ENCODE results near the gene MYO1H. TPM values are rescaled to one million over a fixed set of nuclear protein-coding genes. Genes with fewer than 3 reads are reported as not detected.
A peak's percentile ranks its signal among the peaks of the same experiment; 100 is the strongest.

MYO1H gene
- total and polyA plus RNA-seq, 10 donors: 0.05 TPM; not detected in 9

- intact Hi-C loops (cut with DNase I; ENCODE audit: low total_unique reads): no loop called here
Measured at GRCh38 chr12:109382031-109382430, 34.3 kb downstream of the MYO1H start.

GRCh38 chr12:109383240-109383639 is 35.5 kb downstream of the MYO1H start:
- intact Hi-C loops (cut with DNase I; ENCODE audit: low total_unique reads): no loop called here
- no peak overlapping the region for H3K27ac ChIP-seq
- no peaks in the 10 kb centered on the region for H3K36me3 ChIP-seq
- peaks cover 0 to 34% (median 4%) of the 10 kb centered on the region in 7 donors for H3K27me3 ChIP-seq (replicated peaks in 1 of 7)
- H3K4me1 ChIP-seq: peaks cover 0 to 4% (median 0%) of the 10 kb centered on the region in 6 donors
- WGBS, 5 donors: 88 to 96% (median 94%) methylated on average over 2 of the region's 2 CpGs
- no peak overlapping the region for H3K4me3 ChIP-seq
- TF ChIP-seq CTCF (IDR thresholded peaks at IDR 0.05 in 8 of 11, conservative IDR thresholded peaks at IDR 0.05 in 3 of 11): no peak
- TF ChIP-seq POLR2AphosphoS5 (IDR thresholded peaks at IDR 0.05): no peak
- no peak for TF ChIP-seq POLR2A (IDR thresholded peaks at IDR 0.05)
- no peak for DNase-seq
- H3K9me3 ChIP-seq: peaks cover 0 to 9% (median 3%) of the 10 kb centered on the region in 8 donors

More at GRCh38 chr12:109382031-109382430, 34.3 kb downstream of the MYO1H start:
- no peak for TF ChIP-seq POLR2A (IDR thresholded peaks at IDR 0.05)
- TF ChIP-seq POLR2AphosphoS5 (IDR thresholded peaks at IDR 0.05): no peak
- TF ChIP-seq CTCF (IDR thresholded peaks at IDR 0.05 in 8 of 11, conservative IDR thresholded peaks at IDR 0.05 in 3 of 11): no peak
- Histone ChIP-seq H3K36me3 (no peaks in the 10 kb centered on the region), H3K4me3 (no peak overlapping the region), H3K4me1 (peaks cover 0 to 4% (median 0%) of the 10 kb centered on the region in 6 donors), H3K27ac (no peak overlapping the region), H3K9me3 (peaks cover 0 to under 1% (median 0%) of the 10 kb centered on the region in 8 donors), H3K27me3 (replicated peaks in 1 of 7) (peaks cover 0 to 35% (median 4%) of the 10 kb centered on the region in 7 donors)
- DNase-seq: no peak

GRCh38 chr12:109385339-109386058 is 37.8 kb downstream of the MYO1H start:
- Histone ChIP-seq H3K27me3 (replicated peaks in 1 of 7) (peaks cover 0 to 33% (median 4%) of the 10 kb centered on the region in 7 donors), H3K9me3 (peaks cover 0 to 9% (median 3%) of the 10 kb centered on the region in 8 donors), H3K4me1 (peaks cover 0 to 4% (median 0%) of the 10 kb centered on the region in 6 donors), H3K4me3 (no peak overlapping the region), H3K36me3 (no peaks in the 10 kb centered on the region), H3K27ac (no peak overlapping the region)
- WGBS, 5 donors: 32 to 47% (median 43%) methylated on average over 8 of the region's 8 CpGs
- DNase-seq: no peak
- intact Hi-C loops (cut with DNase I; ENCODE audit: low total_unique reads): no loop called here
- TF ChIP-seq CTCF (IDR thresholded peaks at IDR 0.05 in 8 of 11, conservative IDR thresholded peaks at IDR 0.05 in 3 of 11): peak in 7 of 11 experiments; percentile 6 to 31 (median 19)
- TF ChIP-seq POLR2AphosphoS5 (IDR thresholded peaks at IDR 0.05): no peak

- Histone ChIP-seq H3K4me3 (no peak overlapping the region), H3K27ac (no peak overlapping the region), H3K36me3 (no peaks in the 10 kb centered on the region), H3K4me1 (peaks cover 0 to 4% (median 0%) of the 10 kb centered on the region in 6 donors), H3K9me3 (peaks cover 0 to 9% (median 3%) of the 10 kb centered on the region in 8 donors), H3K27me3 (replicated peaks in 1 of 7) (peaks cover 0 to 28% (median 4%) of the 10 kb centered on the region in 7 donors)
- DNase-seq: no peak
- intact Hi-C loops (cut with DNase I; ENCODE audit: low total_unique reads): no loop called here
- TF ChIP-seq POLR2A (IDR thresholded peaks at IDR 0.05): no peak
- TF ChIP-seq CTCF (IDR thresholded peaks at IDR 0.05 in 8 of 11, conservative IDR thresholded peaks at IDR 0.05 in 3 of 11): no peak
- no peak for TF ChIP-seq POLR2AphosphoS5 (IDR thresholded peaks at IDR 0.05)
- WGBS, 5 donors: 58 to 70% (median 64%) methylated on average over 5 of the region's 5 CpGs
Measured at GRCh38 chr12:109386059-109386433, 38.3 kb downstream of the MYO1H start.

Measured in spleen (tissue), 11 donors.